ENCODE measurements around the gene SLC9B2.

The SLC9B2 gene

DNA sequence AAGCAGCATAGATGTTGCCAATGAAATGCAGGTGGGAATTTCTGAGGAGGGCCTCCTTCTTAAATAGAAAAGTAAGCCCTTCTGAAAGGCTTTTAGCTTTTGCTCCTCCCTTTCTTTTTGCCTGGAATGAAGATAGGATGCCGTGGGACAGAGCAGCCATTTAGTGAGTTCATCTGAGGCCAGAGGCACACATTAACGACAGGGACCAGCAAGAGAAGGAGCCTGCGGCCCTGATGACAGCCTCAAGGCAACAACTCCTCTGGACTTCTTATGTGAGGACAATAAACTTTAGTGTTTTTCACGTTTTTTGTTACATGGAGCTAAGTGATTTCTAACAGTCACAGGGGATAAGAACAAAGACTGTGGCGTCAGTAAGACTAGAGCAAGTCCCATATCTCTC lies 24.1 kb upstream of the SLC9B2 start:
- no peak overlapping the region for H3K4me3 ChIP-seq (ENCODE audit: low read depth, low read length)
- H3K36me3 ChIP-seq (ENCODE audit: control insufficient read depth in 2 of 2, insufficient read depth in 1 of 2, low read length in 2 of 2) = no peaks in the 10 kb centered on the region
- no peaks in the 10 kb centered on the region for H3K9me3 ChIP-seq (ENCODE audit: control insufficient read depth, insufficient read depth, low read depth, low read length)
- no peak overlapping the region for H3K27ac ChIP-seq (ENCODE audit: extremely low read depth, low read depth, low read length)
- POLR2A ChIA-PET = no interaction called here
- CTCF ChIA-PET = interaction anchor here (0.6 to 4.4 kb wide), 7 partner anchors 9 to 905 kb away, joined by 3 to 13 read pairs (median 4); no protein-coding TSS in a partner anchor
- H3K4me1 ChIP-seq (ENCODE audit: control insufficient read depth, insufficient read depth, low read length) = no peaks in the 10 kb centered on the region
- no peak for TF ChIP-seq ZNF701 (tag by site-specific recombination; IDR thresholded peaks at IDR 0.05)
- TF ChIP-seq SCRT2 (tag by site-specific recombination; IDR thresholded peaks at IDR 0.05) = no peak
- TF ChIP-seq, protein P1, sequence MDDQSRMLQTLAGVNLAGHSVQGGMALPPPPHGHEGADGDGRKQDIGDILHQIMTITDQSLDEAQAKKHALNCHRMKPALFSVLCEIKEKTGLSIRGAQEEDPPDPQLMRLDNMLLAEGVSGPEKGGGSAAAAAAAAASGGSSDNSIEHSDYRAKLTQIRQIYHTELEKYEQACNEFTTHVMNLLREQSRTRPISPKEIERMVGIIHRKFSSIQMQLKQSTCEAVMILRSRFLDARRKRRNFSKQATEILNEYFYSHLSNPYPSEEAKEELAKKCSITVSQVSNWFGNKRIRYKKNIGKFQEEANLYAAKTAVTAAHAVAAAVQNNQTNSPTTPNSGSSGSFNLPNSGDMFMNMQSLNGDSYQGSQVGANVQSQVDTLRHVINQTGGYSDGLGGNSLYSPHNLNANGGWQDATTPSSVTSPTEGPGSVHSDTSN (CRISPR knock-in tag; IDR thresholded peaks at IDR 0.05) = no peak

DNA sequence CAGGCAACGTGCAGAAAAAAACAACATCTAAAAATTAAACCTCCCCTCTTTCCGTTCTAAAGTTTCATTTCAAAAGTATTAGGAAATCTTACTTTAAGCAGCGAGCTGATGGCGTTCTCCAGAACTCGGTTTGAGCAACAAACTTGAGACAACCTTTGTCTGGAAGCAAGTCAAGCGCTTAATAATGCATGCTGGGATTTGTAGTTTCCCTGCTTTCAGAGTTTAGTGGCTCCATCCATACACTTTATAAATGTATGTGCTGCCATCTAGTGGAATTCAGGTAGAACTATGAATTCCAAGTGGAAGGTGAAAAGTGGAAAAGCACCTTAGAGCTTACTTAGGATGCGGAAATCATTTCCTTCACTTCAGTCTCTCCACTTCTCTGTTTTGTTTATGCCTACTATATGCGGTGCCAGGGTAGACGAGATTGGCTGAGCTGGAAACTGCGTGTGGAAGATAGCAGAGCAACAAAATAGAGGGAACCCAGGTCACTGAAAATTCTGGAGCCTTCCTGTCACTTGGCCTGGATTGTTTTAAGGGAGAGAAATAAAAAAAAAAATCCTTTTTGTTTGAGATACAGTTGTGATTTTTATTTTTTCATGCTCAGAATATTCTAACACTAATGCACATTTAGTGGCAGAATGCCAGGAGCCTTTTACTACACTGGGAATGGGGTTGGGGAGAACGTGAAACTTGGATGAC lies 23.3 kb upstream of the SLC9B2 start, which contains the start of gene BDH2:
BDH2 (minus strand) TSS at position 144 of the 702 bp plus-strand sequence. CDS start 3,580 bp downstream, outside the sequence.
- Histone ChIP-seq H3K9me3 (ENCODE audit: control insufficient read depth, insufficient read depth, low read depth, low read length) (no peaks in the 10 kb centered on the region), H3K36me3 (ENCODE audit: control insufficient read depth in 2 of 2, insufficient read depth in 1 of 2, low read length in 2 of 2) (no peaks in the 10 kb centered on the region), H3K4me1 (ENCODE audit: control insufficient read depth, insufficient read depth, low read length) (no peaks in the 10 kb centered on the region), H3K4me3 (ENCODE audit: low read depth, low read length) (peak within 1 kb of the TSS; percentile 35), H3K27ac (ENCODE audit: extremely low read depth, low read depth, low read length) (no peak within 1 kb of the TSS)
- ChIA-PET CTCF (interaction anchor here (0.6 to 4.4 kb wide), 19 partner anchors 8 to 1760 kb away, joined by 3 to 13 read pairs (median 3); no protein-coding TSS in a partner anchor), POLR2A (interaction anchor here (0.6 kb wide), 1 partner anchor 669 kb away, joined by 7 read pairs; no protein-coding TSS in a partner anchor)
- TF ChIP-seq ZNF341 (tag by site-specific recombination; IDR thresholded peaks at IDR 0.05; ENCODE audit: low read depth) = no peak
- no peak for TF ChIP-seq ZNF10 (tag by site-specific recombination; IDR thresholded peaks at IDR 0.05)
- TF ChIP-seq, protein P2, sequence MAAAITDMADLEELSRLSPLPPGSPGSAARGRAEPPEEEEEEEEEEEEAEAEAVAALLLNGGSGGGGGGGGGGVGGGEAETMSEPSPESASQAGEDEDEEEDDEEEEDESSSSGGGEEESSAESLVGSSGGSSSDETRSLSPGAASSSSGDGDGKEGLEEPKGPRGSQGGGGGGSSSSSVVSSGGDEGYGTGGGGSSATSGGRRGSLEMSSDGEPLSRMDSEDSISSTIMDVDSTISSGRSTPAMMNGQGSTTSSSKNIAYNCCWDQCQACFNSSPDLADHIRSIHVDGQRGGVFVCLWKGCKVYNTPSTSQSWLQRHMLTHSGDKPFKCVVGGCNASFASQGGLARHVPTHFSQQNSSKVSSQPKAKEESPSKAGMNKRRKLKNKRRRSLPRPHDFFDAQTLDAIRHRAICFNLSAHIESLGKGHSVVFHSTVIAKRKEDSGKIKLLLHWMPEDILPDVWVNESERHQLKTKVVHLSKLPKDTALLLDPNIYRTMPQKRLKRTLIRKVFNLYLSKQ (tag by site-specific recombination; IDR thresholded peaks at IDR 0.05; ENCODE audit: borderline replicate concordance) = no peak
- no peak for TF ChIP-seq ZNF473 (tag by site-specific recombination; IDR thresholded peaks at IDR 0.05)
- TF ChIP-seq ZSCAN16 (tag by site-specific recombination; IDR thresholded peaks at IDR 0.05) = no peak
- TF ChIP-seq, protein P3, sequence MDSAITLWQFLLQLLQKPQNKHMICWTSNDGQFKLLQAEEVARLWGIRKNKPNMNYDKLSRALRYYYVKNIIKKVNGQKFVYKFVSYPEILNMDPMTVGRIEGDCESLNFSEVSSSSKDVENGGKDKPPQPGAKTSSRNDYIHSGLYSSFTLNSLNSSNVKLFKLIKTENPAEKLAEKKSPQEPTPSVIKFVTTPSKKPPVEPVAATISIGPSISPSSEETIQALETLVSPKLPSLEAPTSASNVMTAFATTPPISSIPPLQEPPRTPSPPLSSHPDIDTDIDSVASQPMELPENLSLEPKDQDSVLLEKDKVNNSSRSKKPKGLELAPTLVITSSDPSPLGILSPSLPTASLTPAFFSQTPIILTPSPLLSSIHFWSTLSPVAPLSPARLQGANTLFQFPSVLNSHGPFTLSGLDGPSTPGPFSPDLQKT (IDR thresholded peaks at IDR 0.05; ENCODE audit: borderline replicate concordance, low read depth, low read length) = no peak
- TF ChIP-seq ZNF585B (tag by site-specific recombination; IDR thresholded peaks at IDR 0.05) = no peak
- no peak for TF ChIP-seq ZNF324 (tag by site-specific recombination; IDR thresholded peaks at IDR 0.05)
- peak; percentile 33; the same call in 1 of the 2 replicates for TF ChIP-seq TRIM28 (IDR thresholded peaks at IDR 0.05; ENCODE audit: borderline replicate concordance, low read length)
- no peak for TF ChIP-seq ZNF37A (tag by site-specific recombination; IDR thresholded peaks at IDR 0.05)
- TF ChIP-seq, protein P4, sequence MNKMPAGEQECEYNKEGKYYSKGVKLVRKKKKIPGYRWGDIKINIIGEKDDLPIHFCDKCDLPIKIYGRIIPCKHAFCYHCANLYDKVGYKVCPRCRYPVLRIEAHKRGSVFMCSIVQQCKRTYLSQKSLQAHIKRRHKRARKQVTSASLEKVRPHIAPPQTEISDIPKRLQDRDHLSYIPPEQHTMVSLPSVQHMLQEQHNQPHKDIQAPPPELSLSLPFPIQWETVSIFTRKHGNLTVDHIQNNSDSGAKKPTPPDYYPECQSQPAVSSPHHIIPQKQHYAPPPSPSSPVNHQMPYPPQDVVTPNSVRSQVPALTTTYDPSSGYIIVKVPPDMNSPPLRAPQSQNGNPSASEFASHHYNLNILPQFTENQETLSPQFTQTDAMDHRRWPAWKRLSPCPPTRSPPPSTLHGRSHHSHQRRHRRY (tag by site-specific recombination; IDR thresholded peaks at IDR 0.05) = no peak
- no peak for TF ChIP-seq ZNF561 (tag by site-specific recombination; IDR thresholded peaks at IDR 0.05; ENCODE audit: borderline replicate concordance)
- TF ChIP-seq ZNF16 (tag by site-specific recombination; IDR thresholded peaks at IDR 0.05; ENCODE audit: low read depth) = no peak
- TF ChIP-seq ZNF423 (tag by site-specific recombination; IDR thresholded peaks at IDR 0.05) = no peak
- TF ChIP-seq ZNF510 (tag by site-specific recombination; IDR thresholded peaks at IDR 0.05; ENCODE audit: insufficient replicate concordance) = no peak
- TF ChIP-seq MYNN (tag by site-specific recombination; IDR thresholded peaks at IDR 0.05; ENCODE audit: borderline replicate concordance) = no peak
- no peak for TF ChIP-seq KLF16 (tag by site-specific recombination; IDR thresholded peaks at IDR 0.05)
- no peak for TF ChIP-seq ZNF350 (tag by site-specific recombination; IDR thresholded peaks at IDR 0.05)
- TF ChIP-seq EGR2 (tag by site-specific recombination; IDR thresholded peaks at IDR 0.05; ENCODE audit: low read depth) = no peak
- TF ChIP-seq ZNF677 (tag by site-specific recombination; IDR thresholded peaks at IDR 0.05) = no peak
- TF ChIP-seq GLI2 (tag by site-specific recombination; IDR thresholded peaks at IDR 0.05; ENCODE audit: borderline replicate concordance, low read depth) = no peak
- TF ChIP-seq ZSCAN30 (tag by site-specific recombination; IDR thresholded peaks at IDR 0.05) = no peak
- no peak for TF ChIP-seq ZBTB1 (tag by site-specific recombination; IDR thresholded peaks at IDR 0.05)
- no peak for TF ChIP-seq ZNF133 (tag by site-specific recombination; IDR thresholded peaks at IDR 0.05)
- no peak for TF ChIP-seq SP2 (tag by site-specific recombination; IDR thresholded peaks at IDR 0.05)
- TF ChIP-seq ZXDB (tag by site-specific recombination; IDR thresholded peaks at IDR 0.05) = no peak
- no peak for TF ChIP-seq ZNF404 (tag by site-specific recombination; IDR thresholded peaks at IDR 0.05)
- no peak for TF ChIP-seq ZNF776 (tag by site-specific recombination; IDR thresholded peaks at IDR 0.05; ENCODE audit: borderline replicate concordance)
- TF ChIP-seq ZNF530 (tag by site-specific recombination; IDR thresholded peaks at IDR 0.05; ENCODE audit: low read depth) = no peak

Measured in HEK293 (cell line).